ENCODE measurements around the gene DPM2.

The DPM2 gene

DNA sequence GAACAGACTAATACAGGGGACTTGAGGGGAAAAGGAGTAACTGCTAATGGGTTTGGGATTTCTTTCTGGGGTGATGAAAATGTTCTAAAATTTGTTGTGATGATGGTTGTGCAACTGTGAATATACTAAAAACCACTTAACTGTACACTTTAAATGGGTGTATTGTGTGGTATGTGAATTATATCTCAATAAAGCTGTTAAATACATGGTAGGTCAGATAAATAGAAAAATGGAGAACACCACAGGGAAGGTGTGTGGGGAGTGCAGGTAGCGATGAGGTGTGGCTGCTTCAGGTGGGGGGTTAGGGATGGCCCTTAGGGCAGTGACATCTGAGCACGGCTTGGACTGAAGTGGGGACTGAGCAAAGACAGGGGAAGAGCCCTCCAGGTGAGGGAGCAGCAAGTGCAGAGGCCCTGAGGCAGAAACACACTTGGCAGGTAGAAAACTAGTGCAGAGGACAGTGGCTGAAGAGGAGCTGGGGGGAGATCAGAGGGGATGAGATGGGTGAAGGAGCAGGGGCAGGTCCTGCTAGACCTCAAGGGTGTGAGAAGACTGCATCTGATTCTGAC lies 22.3 kb upstream of the DPM2 start:
- FAIRE-seq (no peak), DNase-seq (ENCODE audit: extremely low spot score, insufficient read length, low read depth) (no peak)

GRCh38 chr9:127959398-127959797 lies 21.7 kb upstream of the DPM2 start:
- DNase-seq (ENCODE audit: extremely low spot score, insufficient read length, low read depth) (no peak), FAIRE-seq (no peak)

GRCh38 chr9:127958728-127959127 lies 21.1 kb upstream of the DPM2 start:
- FAIRE-seq (no peak), DNase-seq (ENCODE audit: extremely low spot score, insufficient read length, low read depth) (no peak)

DNA sequence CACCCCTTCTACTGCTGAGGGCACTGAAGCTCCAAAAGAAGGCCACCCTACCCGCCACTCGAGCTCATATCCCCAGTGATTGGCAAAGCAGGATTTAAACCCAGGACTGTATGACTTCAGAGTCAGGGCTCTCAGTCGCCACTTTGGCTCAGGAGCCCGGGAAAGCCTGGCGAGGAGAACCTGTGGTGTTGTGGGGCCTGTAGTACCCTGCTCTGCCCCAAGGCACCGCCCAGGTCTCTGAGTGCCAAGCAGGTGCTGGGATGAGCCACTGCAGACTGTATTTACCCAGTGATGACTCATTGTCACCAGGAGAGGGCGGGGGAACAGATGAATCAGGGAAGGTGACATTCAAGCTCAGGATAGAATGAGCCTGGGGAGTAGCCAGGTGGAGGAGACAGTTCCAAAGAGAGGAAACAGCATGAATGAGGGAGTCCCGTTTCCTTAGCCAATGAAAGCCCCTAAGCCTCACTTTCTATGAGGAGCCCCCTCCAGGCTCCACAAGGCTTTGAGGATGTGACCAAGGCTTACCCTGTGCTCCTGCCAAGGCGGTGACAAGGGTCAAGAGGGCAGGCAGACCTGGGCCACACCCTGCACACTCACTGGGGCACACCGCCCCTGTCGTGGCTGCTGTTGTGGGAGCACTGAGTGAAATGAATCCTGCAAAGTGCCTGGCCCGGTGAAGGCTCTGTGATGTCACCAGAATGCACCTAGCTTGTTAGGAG lies 17.8 kb upstream of the DPM2 start:
- peak; percentile 69 for DNase-seq (ENCODE audit: extremely low spot score, insufficient read length, low read depth)
- FAIRE-seq: peak; percentile 75

- DNase-seq (ENCODE audit: extremely low spot score, insufficient read length, low read depth) (no peak), FAIRE-seq (no peak)
Measured at GRCh38 chr9:127954831-127955293, 17.2 kb upstream of the DPM2 start.

GRCh38 chr9:127953768-127954505 lies 16.3 kb upstream of the DPM2 start:
- DNase-seq (ENCODE audit: extremely low spot score, insufficient read length, low read depth) (no peak), FAIRE-seq (no peak)

GRCh38 chr9:127953154-127953553 lies 15.5 kb upstream of the DPM2 start:
- DNase-seq (ENCODE audit: extremely low spot score, insufficient read length, low read depth) (no peak), FAIRE-seq (no peak)

GRCh38 chr9:127950513-127951289 lies 13.0 kb upstream of the DPM2 start:
- FAIRE-seq (no peak), DNase-seq (ENCODE audit: extremely low spot score, insufficient read length, low read depth) (no peak)

- no peak for DNase-seq (ENCODE audit: extremely low spot score, insufficient read length, low read depth)
- no peak for FAIRE-seq
Measured at GRCh38 chr9:127949827-127950512, 12.3 kb upstream of the DPM2 start.

DNA sequence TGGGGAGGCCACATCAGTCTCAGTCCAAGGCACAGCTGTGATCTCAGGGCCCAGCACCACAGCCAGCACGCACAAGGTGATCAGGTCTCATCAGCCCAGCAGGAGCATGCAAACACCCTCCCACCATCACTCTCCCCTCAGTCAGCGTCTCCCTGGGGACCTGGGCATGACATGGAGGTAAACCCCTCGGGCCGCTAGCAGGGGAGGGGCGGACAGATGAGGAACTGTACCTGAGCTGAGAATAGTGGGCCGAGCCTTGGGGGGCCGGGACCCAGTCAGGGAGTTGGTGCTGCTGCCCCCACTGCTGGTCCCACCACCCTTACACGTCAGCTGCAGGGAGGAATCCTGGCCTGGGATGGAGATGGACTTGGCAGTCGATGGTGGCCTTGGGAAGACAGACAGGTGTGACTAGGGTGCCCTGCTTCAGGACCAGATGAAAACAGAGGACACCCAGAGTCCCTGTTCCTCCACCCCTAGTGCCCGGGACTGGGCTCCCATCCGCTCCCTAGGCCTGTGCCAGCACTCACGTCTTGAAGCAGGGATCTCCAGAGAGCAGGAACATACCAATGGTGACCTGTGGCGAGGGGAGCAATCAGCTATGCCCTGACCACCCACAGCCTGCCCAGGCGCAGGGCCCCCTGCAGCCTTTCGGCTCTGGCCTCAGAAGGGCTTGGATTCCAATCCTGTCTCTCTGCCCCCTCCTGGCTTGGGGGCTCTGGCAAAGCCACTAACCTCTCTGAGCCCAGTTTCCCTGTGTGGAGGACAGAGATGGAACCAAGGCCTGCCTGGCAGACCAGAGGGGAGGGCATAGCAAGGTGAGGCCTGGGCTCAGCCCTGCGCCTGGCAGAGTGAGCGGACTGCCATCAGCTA lies 10.4 kb upstream of the DPM2 start:
- DNase-seq (ENCODE audit: extremely low spot score, insufficient read length, low read depth) (no peak), FAIRE-seq (no peak)

GRCh38 chr9:127946728-127947127 lies 9.1 kb upstream of the DPM2 start:
- DNase-seq (ENCODE audit: extremely low spot score, insufficient read length, low read depth) (no peak), FAIRE-seq (no peak)

- no peak for DNase-seq (ENCODE audit: extremely low spot score, insufficient read length, low read depth)
- no peak for FAIRE-seq
Measured at GRCh38 chr9:127945942-127946341, 8.3 kb upstream of the DPM2 start.

DNA sequence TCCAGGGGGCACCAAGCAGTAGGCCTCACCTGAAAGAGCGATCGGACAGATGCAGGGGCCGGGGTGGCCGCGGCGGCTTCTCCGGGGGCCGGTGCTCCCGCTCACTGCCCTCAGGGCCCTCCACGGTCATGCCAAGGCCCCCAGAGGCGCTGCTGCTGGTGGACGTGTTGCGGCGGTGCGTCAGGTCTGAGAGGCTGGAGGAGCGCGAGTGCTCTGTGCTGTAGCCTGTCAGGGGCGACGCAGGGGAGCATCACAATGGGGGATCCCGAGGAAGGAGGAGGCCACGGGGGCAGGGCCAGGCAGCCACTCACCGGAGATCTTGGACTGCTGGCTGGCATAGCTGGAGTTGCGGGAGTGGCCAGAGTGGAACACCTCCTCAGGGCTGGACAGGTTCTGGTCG lies 7.7 kb upstream of the DPM2 start:
- DNase-seq (ENCODE audit: extremely low spot score, insufficient read length, low read depth) (no peak), FAIRE-seq (no peak)

- FAIRE-seq (no peak), DNase-seq (ENCODE audit: extremely low spot score, insufficient read length, low read depth) (no peak)
Measured at GRCh38 chr9:127944586-127945218, 7.0 kb upstream of the DPM2 start.

GRCh38 chr9:127943731-127944144 lies 6.1 kb upstream of the DPM2 start:
- DNase-seq (ENCODE audit: extremely low spot score, insufficient read length, low read depth): peak; percentile 73
- FAIRE-seq: peak; percentile 48

GRCh38 chr9:127943011-127943662 lies 5.5 kb upstream of the DPM2 start:
- DNase-seq (ENCODE audit: extremely low spot score, insufficient read length, low read depth): no peak
- FAIRE-seq: no peak

DNA sequence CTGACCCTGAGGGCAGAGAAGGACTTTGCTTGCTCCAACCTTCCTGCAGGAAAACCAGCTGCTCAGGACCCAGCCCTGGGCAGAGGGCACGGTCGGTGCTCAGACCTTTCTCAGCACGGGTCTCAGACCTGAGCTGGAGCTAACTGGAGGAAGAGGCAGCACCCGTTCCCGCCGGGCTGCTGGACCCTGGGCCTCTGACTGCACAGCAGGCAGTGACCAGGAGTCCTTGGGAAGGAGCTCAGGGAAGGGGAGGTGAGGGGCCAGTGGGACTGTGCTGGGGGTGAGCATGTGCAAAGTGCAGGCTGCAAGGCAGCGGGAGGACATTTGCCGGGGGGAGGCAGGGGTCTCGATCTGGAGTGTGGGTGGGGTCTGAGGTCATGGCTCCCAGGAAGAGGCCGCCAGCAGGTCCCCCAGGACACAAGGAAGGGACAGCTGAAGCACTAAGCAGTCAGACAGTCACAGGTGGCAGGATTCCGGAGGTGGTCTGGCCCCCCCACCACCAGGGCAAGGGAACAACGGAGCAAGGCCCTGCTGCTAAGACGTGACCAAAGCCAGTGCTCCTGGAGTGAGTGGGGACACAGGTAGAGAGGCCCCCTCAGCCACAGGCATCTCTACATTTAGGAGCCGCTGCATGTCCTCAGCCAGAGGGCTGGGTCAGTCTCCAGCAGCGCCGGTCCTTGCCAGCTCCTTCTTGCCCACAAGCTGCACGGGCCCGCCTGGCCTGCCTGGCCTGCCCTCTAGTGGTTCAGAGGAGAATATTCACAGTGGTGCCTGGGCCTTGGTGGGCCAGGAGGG lies 4.8 kb upstream of the DPM2 start:
- DNase-seq (ENCODE audit: extremely low spot score, insufficient read length, low read depth) (no peak), FAIRE-seq (peak; percentile 21)

GRCh38 chr9:127941961-127942215 lies 4.2 kb upstream of the DPM2 start:
- DNase-seq (ENCODE audit: extremely low spot score, insufficient read length, low read depth): no peak

More at GRCh38 chr9:127941961-127942215, 4.2 kb upstream of the DPM2 start:
- no peak for FAIRE-seq
